Activated CD4-positive, alpha-beta T cell treated with anti-CD3 and anti-CD28 coated beads, Interleukin-2, Interleukin-4, amounts not matched to agents 100 ng/mL and 50 ng/mL, durations not matched to agents 16 hours and 8 hours (primary cell): ENCODE measurements around the gene APPBP2.
"Not testable (repeated sequence)": the region's sequence is repeated elsewhere in the genome, so short reads cannot be mapped to it uniquely, and the experiment has no call there.

ENCODE experiments used
- DNase-seq: peaks from one replicate; pipeline ENCODE4 v3.0.0-alpha.2; 2020; ENCODE audit warnings: low spot score

Gene APPBP2

GRCh38 chr17:60525685-60526514 lies at the start of gene APPBP2:
APPBP2 (minus strand) TSS chr17:60526242; CDS start chr17:60525931, 311 bp downstream.
- DNase-seq, result peak; percentile 69

- no peak for DNase-seq
These were observed 47.4 kb upstream of the APPBP2 start for GRCh38 chr17:60573236-60574051.

GRCh38 chr17:60565233-60565632 lies 39.2 kb upstream of the APPBP2 start:
- no peak for DNase-seq

GRCh38 chr17:60563743-60564142 lies 37.7 kb upstream of the APPBP2 start:
- DNase-seq, result no peak

- no peak for DNase-seq
These were observed 36.4 kb upstream of the APPBP2 start for GRCh38 chr17:60562421-60562820.

- DNase-seq, result no peak
These were observed 34.8 kb upstream of the APPBP2 start for GRCh38 chr17:60560860-60561257.

GRCh38 chr17:60559995-60560859 lies 34.2 kb upstream of the APPBP2 start:
- no peak for DNase-seq

- DNase-seq, result no peak
These were observed 33.6 kb upstream of the APPBP2 start for GRCh38 chr17:60559659-60559994.

GRCh38 chr17:60557805-60558204 lies 31.8 kb upstream of the APPBP2 start:
- DNase-seq, result no peak

- DNase-seq, result no peak
These were observed 29.7 kb upstream of the APPBP2 start for GRCh38 chr17:60555786-60556185.

- no peak for DNase-seq
These were observed 28.3 kb upstream of the APPBP2 start for GRCh38 chr17:60554377-60554788.

GRCh38 chr17:60552255-60552654 lies 26.2 kb upstream of the APPBP2 start:
- DNase-seq, result not testable (repeated sequence)

GRCh38 chr17:60548990-60549389 lies 22.9 kb upstream of the APPBP2 start:
- no peak for DNase-seq

GRCh38 chr17:60545465-60546191 lies 19.6 kb upstream of the APPBP2 start:
- no peak for DNase-seq

- DNase-seq, result no peak
These were observed 16.0 kb upstream of the APPBP2 start for GRCh38 chr17:60542071-60542470.

- DNase-seq, result no peak
These were observed 14.4 kb upstream of the APPBP2 start for GRCh38 chr17:60540460-60540859.

GRCh38 chr17:60539807-60540206 lies 13.8 kb upstream of the APPBP2 start:
- DNase-seq, result no peak

GRCh38 chr17:60538726-60539125 lies 12.7 kb upstream of the APPBP2 start:
- no peak for DNase-seq

GRCh38 chr17:60535382-60536279 lies 9.6 kb upstream of the APPBP2 start:
- no peak for DNase-seq

- no peak for DNase-seq
These were observed 8.6 kb upstream of the APPBP2 start for GRCh38 chr17:60534613-60535157.
